K562 (cell line): ENCODE data around the gene CIB2. TPM values are rescaled to one million over a fixed set of nuclear protein-coding genes. Genes with fewer than 3 reads are reported as not detected.

ENCODE experiments used
- ATAC-seq: fragments of 200-7000 bp; cut with Tn5 transposase; 3 replicates; pipeline ENCODE4 v1.9.1; 2020; ENCODE audit warnings: moderate library complexity
- BruUV-seq: library from RNA; stranded (reverse); fragments of 400-500 nt; replicated peaks from 2 replicates; lab custom pipeline; 2021; lab: Mats Ljungman, UMichigan
- CTCF ChIA-PET: fragments of 300-600 bp; formaldehyde crosslinking; extraction: SDS; loops from one replicate; lab custom pipeline; 2021; ENCODE audit warnings: low intra/inter-chr PET ratio; lab: Yijun Ruan, JAX
- POLR2A ChIA-PET: fragments of 300-600, 350-650 bp; sonication (Branson Sonifier 250); formaldehyde crosslinking; extraction: SDS; loops from one replicate; lab custom pipeline; 2021; ENCODE audit warnings: antibody characterized with exemption, inconsistent platforms; lab: Yijun Ruan, JAX
- DNase-seq, 4 experiments: peaks; one replicate each; pipeline versions ENCODE4 v3.0.0 to v3.0.0-alpha.2; 2011 to 2018; ENCODE audit warnings: low spot score in 3 of 4, mixed read lengths in 3 of 4; ENCODE audit errors: extremely low read depth in 1 of 4
- FAIRE-seq: peaks from 2 replicates; lab custom pipeline; 2011; peaks lifted over from hg19 to GRCh38; lab: Jason Lieb, UNC
- H2AFZ ChIP-seq: 2 replicates; pipeline ENCODE4 v1.6.0; 2011; ENCODE audit warnings: low read depth, low read length, control low read depth, inconsistent platforms
- H3K27ac ChIP-seq: fragments of 200-600 bp; 3 replicates; pipeline ENCODE4 v1.8.0; 2011; ENCODE audit warnings: low read depth, mild to moderate bottlenecking, control low read depth, inconsistent platforms, low read length, moderate library complexity, mixed read lengths; ENCODE audit errors: extremely low read depth
- H3K27me3 ChIP-seq, 2 experiments: fragments of 300-600 bp in 1 of 2; 2 replicates in 1 of 2; 3 replicates in 1 of 2; pipeline versions ENCODE4 v1.6.0 to v1.8.0; 2011; ENCODE audit warnings: inconsistent platforms in 2 of 2, low read length in 2 of 2, mild to moderate bottlenecking in 1 of 2, mixed read lengths in 1 of 2, moderate library complexity in 1 of 2; ENCODE audit not compliant: control insufficient read depth in 2 of 2, insufficient read depth in 2 of 2
- H3K36me3 ChIP-seq: fragments of 300-600 bp; 3 replicates; pipeline ENCODE4 v1.8.0; 2011; ENCODE audit warnings: mild to moderate bottlenecking, low read length, inconsistent platforms; ENCODE audit not compliant: control insufficient read depth, insufficient read depth
- H3K4me1 ChIP-seq, 2 experiments: fragments of 200-600 bp in 1 of 2; replicated peaks in 1 of 2; 2 replicates in 1 of 2; 3 replicates in 1 of 2; pipeline versions ENCODE4 v1.5.1 to v1.8.0; 2011; ENCODE audit warnings: inconsistent platforms in 2 of 2, low read length in 2 of 2, mild to moderate bottlenecking in 1 of 2, mixed read lengths in 1 of 2, moderate library complexity in 1 of 2; ENCODE audit not compliant: control insufficient read depth in 2 of 2, insufficient read depth in 2 of 2
- H3K4me2 ChIP-seq: 2 replicates; pipeline ENCODE4 v1.6.1; 2011; ENCODE audit warnings: low read length, control low read depth, inconsistent platforms, mixed read lengths; ENCODE audit not compliant: insufficient read depth
- H3K4me3 ChIP-seq: fragments of 200-600 bp; sonication (generic), shearing (Covaris generic); 2 replicates; pipeline ENCODE4 v1.5.1; 2016; ENCODE audit warnings: control low read depth, inconsistent platforms
- H3K79me2 ChIP-seq: fragments of 200-600 bp; 3 replicates; pipeline ENCODE4 v1.8.0; 2011; ENCODE audit warnings: low read length, inconsistent platforms; ENCODE audit not compliant: control insufficient read depth, insufficient read depth
- H3K9ac ChIP-seq, 2 experiments: 2 replicates each; pipeline versions ENCODE4 v1.6.0 to v1.6.1; 2011; ENCODE audit warnings: low read depth in 2 of 2, low read length in 2 of 2, control low read depth in 1 of 2, inconsistent platforms in 1 of 2, mild to moderate bottlenecking in 1 of 2, mixed read lengths in 1 of 2; ENCODE audit not compliant: insufficient read depth in 1 of 2
- H3K9me1 ChIP-seq: one replicate; pipeline ENCODE4 v1.6.0; 2011; ENCODE audit warnings: inconsistent platforms, mild to moderate bottlenecking, low read length, moderate library complexity; ENCODE audit not compliant: control insufficient read depth, insufficient read depth
- H3K9me3 ChIP-seq: replicated peaks from 2 replicates; pipeline ENCODE4 v1.5.1; 2011; ENCODE audit warnings: low read depth, low read length, inconsistent platforms; ENCODE audit not compliant: control insufficient read depth, insufficient read depth
- H4K20me1 ChIP-seq: replicated peaks from 2 replicates; pipeline ENCODE4 v1.6.1; 2011; ENCODE audit warnings: low read length, inconsistent platforms, mixed read lengths; ENCODE audit not compliant: control insufficient read depth, insufficient read depth
- ATF7 ChIP-seq: fragments of 450-650 bp; IDR thresholded peaks from 2 replicates; pipeline ENCODE4 v1.7.1; 2014; ENCODE audit warnings: mild to moderate bottlenecking, moderate library complexity
- CHD1 ChIP-seq: fragments of 200-600 bp; sonication (generic); IDR thresholded peaks from one replicate; pipeline ENCODE4 v1.6.1; 2012; ENCODE audit warnings: mild to moderate bottlenecking, moderate library complexity, low read length, inconsistent platforms
- ELF1 ChIP-seq: fragments of 200-800 bp; sonication (Bioruptor generic); IDR thresholded peaks from 2 replicates; pipeline ENCODE4 v1.6.1; 2016; ENCODE audit warnings: missing genetic modification characterization, missing compliant biosample characterization
- ESRRA ChIP-seq: fragments of 450-650 bp; IDR thresholded peaks from 2 replicates; pipeline ENCODE4 v1.6.1; 2014; ENCODE audit warnings: low read depth, mild to moderate bottlenecking, moderate library complexity, borderline replicate concordance
- NR2C1 ChIP-seq, 2 experiments: fragments of 450-650 bp; IDR thresholded peaks; 2 replicates each; pipeline ENCODE4 v1.6.1; 2017; ENCODE audit warnings: mild to moderate bottlenecking in 2 of 2, antibody characterized with exemption in 1 of 2, inconsistent platforms in 1 of 2, missing compliant biosample characterization in 1 of 2, missing genetic modification characterization in 1 of 2
- RBM34 ChIP-seq: fragments of 200-400 bp; formaldehyde crosslinking; IDR thresholded peaks from 2 replicates; pipeline ENCODE4 v1.6.1; 2018; ENCODE audit warnings: low read length, borderline replicate concordance; ENCODE audit not compliant: insufficient read depth
- TBP ChIP-seq: optimal IDR thresholded peaks from 2 replicates; pipeline ENCODE3; 2011; ENCODE audit warnings: low read depth, low read length, improper control_type of control experiment
- TCF15 ChIP-seq: fragments of 250-450 bp; sonication (Bioruptor Pico); IDR thresholded peaks from 2 replicates; pipeline ENCODE4 v1.8.0; 2022; ENCODE audit warnings: moderate library complexity, mild to moderate bottlenecking, inconsistent platforms
- ZNF232 ChIP-seq: sonication (generic); formaldehyde crosslinking; IDR thresholded peaks from 2 replicates; pipeline ENCODE4 v1.8.0; 2022; ENCODE audit warnings: mild to moderate bottlenecking, missing genetic modification reagents
- ZNF263 ChIP-seq: sonication (generic); formaldehyde crosslinking; IDR thresholded peaks from 2 replicates; pipeline ENCODE4 v1.8.0; 2022; ENCODE audit warnings: mild to moderate bottlenecking, missing genetic modification reagents, borderline replicate concordance
- ZNF3 ChIP-seq: fragments of 250-450 bp; sonication (Bioruptor Pico); IDR thresholded peaks from 2 replicates; pipeline ENCODE4 v1.5.0; 2021; ENCODE audit warnings: mild to moderate bottlenecking, moderate library complexity
- ZNF561 ChIP-seq: fragments of 450-650 bp; formaldehyde crosslinking; conservative IDR thresholded peaks from 2 replicates; pipeline ENCODE4 v1.4.0; 2020; ENCODE audit warnings: mild to moderate bottlenecking, moderate library complexity
- ZNF707 ChIP-seq: fragments of 250-450 bp; sonication (Bioruptor Pico); conservative IDR thresholded peaks from 2 replicates; pipeline ENCODE4 v1.8.0; 2022; ENCODE audit warnings: inconsistent platforms, mild to moderate bottlenecking, moderate library complexity
- ZNF764 ChIP-seq: fragments of 250-450 bp; sonication (Bioruptor Pico); IDR thresholded peaks from 2 replicates; pipeline ENCODE4 v1.4.0; 2020; ENCODE audit warnings: low read depth, mild to moderate bottlenecking, moderate library complexity
- ZSCAN32 ChIP-seq: fragments of 450-650 bp; formaldehyde crosslinking; IDR thresholded peaks from 2 replicates; pipeline ENCODE4 v1.4.0; 2020; ENCODE audit warnings: mild to moderate bottlenecking, moderate library complexity
- WGBS: fragments of 100-300 bp; shearing (Covaris generic); methylation state at CpG from one replicate; pipeline ENCODE4 v1.1.6; 2016; ENCODE audit warnings: low coverage, mixed read lengths; ENCODE audit not compliant: insufficient coverage; ENCODE audit errors: missing lambda C conversion rate; 5-methylcytosine and 5-hydroxymethylcytosine counted together
- in situ Hi-C: fragments of 300-500 bp; cut with MboI; formaldehyde crosslinking; loops from 4 replicates; pipeline ENCODE4 v1.15.0; 2018; ENCODE audit warnings: inconsistent platforms, mixed read lengths
- intact Hi-C: fragments of 100-400 bp; cut with micrococcal nuclease; formaldehyde crosslinking; loops from 2 replicates; pipeline ENCODE4 v1.14.2; 2022
- polyA plus RNA-seq, 8 experiments: library from polyadenylated mRNA; depleted of rRNA in 4 of 8; stranded (reverse) in 5 of 8; unstranded in 3 of 8; fragments of >200 nt; fragmentation: Nextera tagmentation in 2 of 8; fragmentation: Illumina TruSeq in 1 of 8; extraction: Ambion mirVana in 2 of 8; extraction: Trizol in 1 of 8; gene quantifications; 2 replicates each; pipeline versions ENCODE4 v1.2.1 to v1.2.3, GENCODE V29; 2011 to 2014; ENCODE audit warnings: inconsistent platforms in 1 of 8, missing spikeins in 1 of 8
- total RNA-seq, 7 experiments: library from RNA; depleted of rRNA in 6 of 7; stranded (reverse); fragments of >200 nt in 6 of 7; fragmentation: Illumina TruSeq in 2 of 7; extraction: Trizol in 2 of 7; gene quantifications; 2 replicates each; pipeline versions ENCODE4 v1.2.1 to v1.2.3, GENCODE V29; 2011 to 2021; ENCODE audit warnings: low replicate concordance in 1 of 7
- TF ChIP-seq, protein P1 (sequence below): fragments of 450-650 bp; conservative IDR thresholded peaks from 2 replicates; pipeline ENCODE4 v1.6.1; 2016; ENCODE audit warnings: missing genetic modification characterization, low read depth, mild to moderate bottlenecking, missing compliant biosample characterization, moderate library complexity

The CIB2 gene
- total and polyA plus RNA-seq, 9 of the 15 experiments (the other 6 are each of a cell fraction or from before 2014, with no cell fraction given), result 1.5 to 37.4 (median 19.4) TPM

DNA sequence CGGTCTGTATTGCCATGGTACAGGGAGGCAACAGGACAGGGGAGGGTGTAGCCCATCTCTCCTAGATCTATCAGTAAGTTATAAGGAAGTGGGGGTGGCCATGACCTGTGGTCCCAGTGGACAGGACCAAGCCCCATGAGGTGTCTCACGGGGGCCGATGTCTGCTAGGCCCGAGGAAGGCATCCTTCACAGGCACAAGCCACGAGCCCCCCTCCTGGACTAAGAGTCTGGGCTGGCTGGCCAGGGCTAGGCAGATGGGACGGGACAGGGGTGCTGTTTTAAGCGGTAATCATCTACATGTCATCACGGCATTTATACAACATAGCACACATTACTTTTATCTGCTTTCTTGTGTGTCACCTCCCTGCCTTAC, 51.2 kb downstream of the CIB2 start (continued):
- TF ChIP-seq ZSCAN32, result no peak
- TF ChIP-seq NR2C1 (IDR thresholded peaks at IDR 0.05), result no peak
- TF ChIP-seq NR2C1 (tag; IDR thresholded peaks at IDR 0.05), result no peak
- TF ChIP-seq ATF7, result no peak
- no peak for TF ChIP-seq TBP

GRCh38 chr15:78079298-78080087, 51.8 kb downstream of the CIB2 start:
- peaks cover 7 to 20% of the 10 kb centered on the region in 2 experiments; a peak in 3 of 5 replicates for H3K4me1 ChIP-seq
- no peak overlapping the region for H3K4me3 ChIP-seq
- no peak overlapping the region for H3K4me2 ChIP-seq
- H3K9ac ChIP-seq, result no peak overlapping the region; a peak in 1 of 4 replicates
- ChIA-PET CTCF (no interaction called here), POLR2A (interaction anchor here (0.7 to 1.4 kb wide), 2 partner anchors 20 to 83 kb away, joined by 3 to 4 read pairs; no protein-coding TSS in a partner anchor)
- H3K27me3 ChIP-seq, result no peaks in the 10 kb centered on the region
- ATAC-seq, result no peak
- H4K20me1 ChIP-seq, result peaks cover 9% of the 10 kb centered on the region
- no peaks in the 10 kb centered on the region for H3K36me3 ChIP-seq
- no peak for TF ChIP-seq ZNF561
- no peak for TF ChIP-seq RBM34
- no peak for TF ChIP-seq ELF1 (tag)
- no peak for TF ChIP-seq TCF15 (CRISPR knock-in tag)
- no peak for TF ChIP-seq ZNF3
- TF ChIP-seq CHD1, result no peak
- no peak for TF ChIP-seq ZNF764
- TF ChIP-seq, protein P1, sequence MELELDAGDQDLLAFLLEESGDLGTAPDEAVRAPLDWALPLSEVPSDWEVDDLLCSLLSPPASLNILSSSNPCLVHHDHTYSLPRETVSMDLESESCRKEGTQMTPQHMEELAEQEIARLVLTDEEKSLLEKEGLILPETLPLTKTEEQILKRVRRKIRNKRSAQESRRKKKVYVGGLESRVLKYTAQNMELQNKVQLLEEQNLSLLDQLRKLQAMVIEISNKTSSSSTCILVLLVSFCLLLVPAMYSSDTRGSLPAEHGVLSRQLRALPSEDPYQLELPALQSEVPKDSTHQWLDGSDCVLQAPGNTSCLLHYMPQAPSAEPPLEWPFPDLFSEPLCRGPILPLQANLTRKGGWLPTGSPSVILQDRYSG (tag), result no peak
- TF ChIP-seq ZNF707, result no peak
- no peak for TF ChIP-seq ZNF232 (CRISPR knock-in tag)
- TF ChIP-seq ZNF263 (CRISPR knock-in tag), result no peak
- no peak for TF ChIP-seq ESRRA
- DNase-seq, result no peak
- no TSS peak for BruUV-seq
- H3K27ac ChIP-seq, result no peak overlapping the region
- peaks cover 10% of the 10 kb centered on the region; the same call in 2 of the 3 replicates for H3K79me2 ChIP-seq
- H3K9me1 ChIP-seq, result no peaks in the 10 kb centered on the region
- in situ Hi-C loops (no loop called here), intact Hi-C loops (no loop called here)
- H2AFZ ChIP-seq, result no peak overlapping the region
- no peak for FAIRE-seq
- 61% methylated on average over 11 of the region's 11 CpGs for WGBS
- no peaks in the 10 kb centered on the region for H3K9me3 ChIP-seq
